ENCODE data around the gene CENPB. TPM values are rescaled to one million over a fixed set of nuclear protein-coding genes. Genes with fewer than 3 reads are reported as not detected.

CENPB gene
- total RNA-seq, 1 experiment from 2014 or later = 163 TPM

Other genes starting within 250 kb of the CENPB start
- gene GFRA4, start 123.3 kb downstream of the CENPB start, total RNA-seq (2014; rRNA removed) = not detected in 2 replicates
- gene ADAM33, start 104.7 kb downstream of the CENPB start, total RNA-seq (2014; rRNA removed) = 0.11 and 0.13 TPM in 2 replicates
- not detected in 2 replicates for gene SIGLEC1, start 74.1 kb downstream of the CENPB start, total RNA-seq (2014; rRNA removed)
- gene HSPA12B, start 54.1 kb downstream of the CENPB start, total RNA-seq (2014; rRNA removed) = not detected in 2 replicates
- gene ADISSP, start 19.0 kb downstream of the CENPB start, total RNA-seq (2014; rRNA removed) = 84.3 and 85.6 TPM in 2 replicates
- 0.46 and 0.71 TPM in 2 replicates for gene SPEF1, start 5.3 kb downstream of the CENPB start, total RNA-seq (2014; rRNA removed)
- 80.0 and 100 TPM in 2 replicates for gene CDC25B, start 9.6 kb upstream of the CENPB start, total RNA-seq (2014; rRNA removed)
- gene AP5S1, start 33.8 kb upstream of the CENPB start, total RNA-seq (2014; rRNA removed) = 25.5 and 30.5 TPM in 2 replicates
- gene MAVS, start 60.1 kb upstream of the CENPB start, total RNA-seq (2014; rRNA removed) = 24.3 and 25.0 TPM in 2 replicates
- 53.8 and 67.5 TPM in 2 replicates for gene PANK2, start 102.6 kb upstream of the CENPB start, total RNA-seq (2014; rRNA removed)
- gene RNF24, start 228.8 kb upstream of the CENPB start, total RNA-seq (2014; rRNA removed) = 21.7 and 26.5 TPM in 2 replicates